ENCODE data around the gene PIK3CG.

GRCh38 chr7:106870528-106870927, 5.4 kb downstream of the PIK3CG start:
- TF ChIP-seq, protein P1, sequence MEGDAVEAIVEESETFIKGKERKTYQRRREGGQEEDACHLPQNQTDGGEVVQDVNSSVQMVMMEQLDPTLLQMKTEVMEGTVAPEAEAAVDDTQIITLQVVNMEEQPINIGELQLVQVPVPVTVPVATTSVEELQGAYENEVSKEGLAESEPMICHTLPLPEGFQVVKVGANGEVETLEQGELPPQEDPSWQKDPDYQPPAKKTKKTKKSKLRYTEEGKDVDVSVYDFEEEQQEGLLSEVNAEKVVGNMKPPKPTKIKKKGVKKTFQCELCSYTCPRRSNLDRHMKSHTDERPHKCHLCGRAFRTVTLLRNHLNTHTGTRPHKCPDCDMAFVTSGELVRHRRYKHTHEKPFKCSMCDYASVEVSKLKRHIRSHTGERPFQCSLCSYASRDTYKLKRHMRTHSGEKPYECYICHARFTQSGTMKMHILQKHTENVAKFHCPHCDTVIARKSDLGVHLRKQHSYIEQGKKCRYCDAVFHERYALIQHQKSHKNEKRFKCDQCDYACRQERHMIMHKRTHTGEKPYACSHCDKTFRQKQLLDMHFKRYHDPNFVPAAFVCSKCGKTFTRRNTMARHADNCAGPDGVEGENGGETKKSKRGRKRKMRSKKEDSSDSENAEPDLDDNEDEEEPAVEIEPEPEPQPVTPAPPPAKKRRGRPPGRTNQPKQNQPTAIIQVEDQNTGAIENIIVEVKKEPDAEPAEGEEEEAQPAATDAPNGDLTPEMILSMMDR (IDR thresholded peaks at IDR 0.05) = no peak
- TF ChIP-seq CEBPB (IDR thresholded peaks at IDR 0.05) = no peak

All from A549 (cell line).